GM12878 (cell line): Measurements from ENCODE around the gene MTMR4.

Experiments used
- FOXM1 ChIP-seq: IDR thresholded peaks from 2 replicates; pipeline ENCODE4 v1.6.1; 2012; ENCODE audit warnings: low read depth, mild to moderate bottlenecking, inconsistent platforms, low read length, moderate library complexity
- JUND ChIP-seq: IDR thresholded peaks from 2 replicates; pipeline ENCODE4 v1.6.1; 2012; ENCODE audit warnings: low read depth, mild to moderate bottlenecking, low read length, improper control_type of control experiment, moderate library complexity
- NR2C2 ChIP-seq: IDR thresholded peaks from 2 replicates; pipeline ENCODE4 v1.6.1; 2011; ENCODE audit warnings: borderline replicate concordance, low read depth; ENCODE audit not compliant: control insufficient read depth, insufficient read length
- POLR2A ChIP-seq: IDR thresholded peaks from 2 replicates; pipeline ENCODE4 v1.6.1; 2011; ENCODE audit warnings: low read depth, mild to moderate bottlenecking, low read length
- RBBP5 ChIP-seq: fragments of 200-600 bp; sonication (generic); conservative IDR thresholded peaks from 2 replicates; pipeline ENCODE4 v1.6.1; 2016
- TCF7 ChIP-seq: IDR thresholded peaks from 2 replicates; pipeline ENCODE4 v1.6.1; 2014; ENCODE audit warnings: antibody characterized with exemption, borderline replicate concordance
- TF ChIP-seq, protein P1 (sequence below): IDR thresholded peaks from 2 replicates; pipeline ENCODE4 v1.6.1; 2012; ENCODE audit warnings: low read depth, low read length, improper control_type of control experiment
- TF ChIP-seq, protein P2 (sequence below): IDR thresholded peaks from 2 replicates; pipeline ENCODE4 v1.6.1; 2012; ENCODE audit warnings: mild to moderate bottlenecking, low read depth, low read length
- TF ChIP-seq, protein P3 (sequence below), 3 experiments: IDR thresholded peaks in 2 of 3; conservative IDR thresholded peaks in 1 of 3; 2 replicates each; pipeline ENCODE4 v1.5.1; 2011; ENCODE audit warnings: low read depth in 3 of 3, low read length in 3 of 3, mild to moderate bottlenecking in 3 of 3, control low read depth in 2 of 3, moderate library complexity in 2 of 3, inconsistent platforms in 1 of 3, mixed read lengths in 1 of 3; ENCODE audit not compliant: control insufficient read depth in 2 of 3, insufficient read depth in 1 of 3; ENCODE audit errors: extremely low read depth in 1 of 3
- TF ChIP-seq, protein P4 (sequence below): IDR thresholded peaks from 2 replicates; pipeline ENCODE4 v1.6.1; 2011; ENCODE audit warnings: low read depth, low read length, improper control_type of control experiment, borderline replicate concordance

DNA sequence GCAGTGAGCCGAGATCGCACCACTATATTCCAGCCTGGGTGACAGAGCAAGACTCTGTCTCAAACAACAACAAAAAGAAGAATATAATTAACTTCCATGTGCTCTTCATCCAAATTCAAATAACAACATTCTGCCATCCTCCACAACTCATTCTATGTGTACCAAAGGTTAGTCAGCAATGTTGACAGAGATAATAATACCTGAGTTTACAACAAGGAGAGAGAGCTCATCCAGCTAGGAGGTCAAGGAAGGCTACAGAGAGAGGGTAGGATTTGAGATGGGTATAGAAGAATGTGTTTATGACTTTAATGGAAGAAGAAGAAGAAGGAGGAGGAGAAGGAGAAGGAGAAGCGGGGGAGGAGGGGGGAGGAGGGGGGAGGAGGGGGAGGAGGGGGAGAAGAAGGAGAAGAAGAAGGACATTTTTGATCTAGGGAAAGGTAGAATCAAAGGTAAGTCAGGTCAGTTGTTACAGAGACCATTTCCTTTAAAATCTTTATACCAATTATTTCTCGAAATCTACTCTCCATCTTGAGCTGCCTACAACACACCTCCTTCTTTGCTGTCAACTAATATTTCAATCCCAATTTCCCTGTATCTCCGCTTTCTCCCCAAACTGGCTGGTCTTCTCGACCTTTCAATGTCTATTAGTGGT is 16.1 kb downstream of the MTMR4 start:
- TF ChIP-seq, protein P1, sequence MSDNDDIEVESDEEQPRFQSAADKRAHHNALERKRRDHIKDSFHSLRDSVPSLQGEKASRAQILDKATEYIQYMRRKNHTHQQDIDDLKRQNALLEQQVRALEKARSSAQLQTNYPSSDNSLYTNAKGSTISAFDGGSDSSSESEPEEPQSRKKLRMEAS = no peak
- TF ChIP-seq, protein P2, sequence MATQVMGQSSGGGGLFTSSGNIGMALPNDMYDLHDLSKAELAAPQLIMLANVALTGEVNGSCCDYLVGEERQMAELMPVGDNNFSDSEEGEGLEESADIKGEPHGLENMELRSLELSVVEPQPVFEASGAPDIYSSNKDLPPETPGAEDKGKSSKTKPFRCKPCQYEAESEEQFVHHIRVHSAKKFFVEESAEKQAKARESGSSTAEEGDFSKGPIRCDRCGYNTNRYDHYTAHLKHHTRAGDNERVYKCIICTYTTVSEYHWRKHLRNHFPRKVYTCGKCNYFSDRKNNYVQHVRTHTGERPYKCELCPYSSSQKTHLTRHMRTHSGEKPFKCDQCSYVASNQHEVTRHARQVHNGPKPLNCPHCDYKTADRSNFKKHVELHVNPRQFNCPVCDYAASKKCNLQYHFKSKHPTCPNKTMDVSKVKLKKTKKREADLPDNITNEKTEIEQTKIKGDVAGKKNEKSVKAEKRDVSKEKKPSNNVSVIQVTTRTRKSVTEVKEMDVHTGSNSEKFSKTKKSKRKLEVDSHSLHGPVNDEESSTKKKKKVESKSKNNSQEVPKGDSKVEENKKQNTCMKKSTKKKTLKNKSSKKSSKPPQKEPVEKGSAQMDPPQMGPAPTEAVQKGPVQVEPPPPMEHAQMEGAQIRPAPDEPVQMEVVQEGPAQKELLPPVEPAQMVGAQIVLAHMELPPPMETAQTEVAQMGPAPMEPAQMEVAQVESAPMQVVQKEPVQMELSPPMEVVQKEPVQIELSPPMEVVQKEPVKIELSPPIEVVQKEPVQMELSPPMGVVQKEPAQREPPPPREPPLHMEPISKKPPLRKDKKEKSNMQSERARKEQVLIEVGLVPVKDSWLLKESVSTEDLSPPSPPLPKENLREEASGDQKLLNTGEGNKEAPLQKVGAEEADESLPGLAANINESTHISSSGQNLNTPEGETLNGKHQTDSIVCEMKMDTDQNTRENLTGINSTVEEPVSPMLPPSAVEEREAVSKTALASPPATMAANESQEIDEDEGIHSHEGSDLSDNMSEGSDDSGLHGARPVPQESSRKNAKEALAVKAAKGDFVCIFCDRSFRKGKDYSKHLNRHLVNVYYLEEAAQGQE = no peak
- TF ChIP-seq JUND (no peak), RBBP5 (no peak), FOXM1 (no peak), POLR2A (no peak), NR2C2 (no peak), TCF7 (no peak)
- TF ChIP-seq, protein P3, sequence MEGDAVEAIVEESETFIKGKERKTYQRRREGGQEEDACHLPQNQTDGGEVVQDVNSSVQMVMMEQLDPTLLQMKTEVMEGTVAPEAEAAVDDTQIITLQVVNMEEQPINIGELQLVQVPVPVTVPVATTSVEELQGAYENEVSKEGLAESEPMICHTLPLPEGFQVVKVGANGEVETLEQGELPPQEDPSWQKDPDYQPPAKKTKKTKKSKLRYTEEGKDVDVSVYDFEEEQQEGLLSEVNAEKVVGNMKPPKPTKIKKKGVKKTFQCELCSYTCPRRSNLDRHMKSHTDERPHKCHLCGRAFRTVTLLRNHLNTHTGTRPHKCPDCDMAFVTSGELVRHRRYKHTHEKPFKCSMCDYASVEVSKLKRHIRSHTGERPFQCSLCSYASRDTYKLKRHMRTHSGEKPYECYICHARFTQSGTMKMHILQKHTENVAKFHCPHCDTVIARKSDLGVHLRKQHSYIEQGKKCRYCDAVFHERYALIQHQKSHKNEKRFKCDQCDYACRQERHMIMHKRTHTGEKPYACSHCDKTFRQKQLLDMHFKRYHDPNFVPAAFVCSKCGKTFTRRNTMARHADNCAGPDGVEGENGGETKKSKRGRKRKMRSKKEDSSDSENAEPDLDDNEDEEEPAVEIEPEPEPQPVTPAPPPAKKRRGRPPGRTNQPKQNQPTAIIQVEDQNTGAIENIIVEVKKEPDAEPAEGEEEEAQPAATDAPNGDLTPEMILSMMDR (IDR thresholded peaks at IDR 0.05 in 2 of 3, conservative IDR thresholded peaks at IDR 0.05 in 1 of 3; ENCODE audit: control insufficient read depth in 2 of 3, extremely low read depth in 1 of 3, insufficient read depth in 1 of 3, low read depth in 3 of 3, low read length in 3 of 3) = no peak
- TF ChIP-seq, protein P4, sequence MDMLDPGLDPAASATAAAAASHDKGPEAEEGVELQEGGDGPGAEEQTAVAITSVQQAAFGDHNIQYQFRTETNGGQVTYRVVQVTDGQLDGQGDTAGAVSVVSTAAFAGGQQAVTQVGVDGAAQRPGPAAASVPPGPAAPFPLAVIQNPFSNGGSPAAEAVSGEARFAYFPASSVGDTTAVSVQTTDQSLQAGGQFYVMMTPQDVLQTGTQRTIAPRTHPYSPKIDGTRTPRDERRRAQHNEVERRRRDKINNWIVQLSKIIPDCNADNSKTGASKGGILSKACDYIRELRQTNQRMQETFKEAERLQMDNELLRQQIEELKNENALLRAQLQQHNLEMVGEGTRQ = no peak
